A549 (cell line): ENCODE results near the gene SPSB3.

Experiments used
- BHLHE40 ChIP-seq: IDR thresholded peaks from 2 replicates; pipeline ENCODE4 v1.6.1; 2012; ENCODE audit warnings: low read depth, low read length, inconsistent platforms
- CTCF ChIP-seq: fragments of >200 bp; sonication (Bioruptor Twin); formaldehyde crosslinking; IDR thresholded peaks from 3 replicates; pipeline ENCODE4 v1.5.1; 2016
- EP300 ChIP-seq, 2 experiments: fragments of >200 bp; sonication (Bioruptor Twin); formaldehyde crosslinking; IDR thresholded peaks; 2 replicates in 1 of 2; 3 replicates in 1 of 2; pipeline ENCODE4 v1.6.1; 2016 to 2017
- JUN ChIP-seq, 2 experiments: fragments of >200 bp; sonication (Bioruptor Twin); formaldehyde crosslinking; IDR thresholded peaks; 2 replicates in 1 of 2; 3 replicates in 1 of 2; pipeline ENCODE4 v1.6.1; 2016 to 2017
- POLR2A ChIP-seq: IDR thresholded peaks from 2 replicates; pipeline ENCODE4 v1.6.1; 2012; ENCODE audit warnings: mild to moderate bottlenecking, low read length
- POLR2AphosphoS2 ChIP-seq: conservative IDR thresholded peaks from 2 replicates; pipeline ENCODE4 v1.6.1; 2012; ENCODE audit warnings: low read length, improper control_type of control experiment, inconsistent platforms

- TF ChIP-seq POLR2A (no peak), CTCF (no peak), BHLHE40 (no peak), EP300 (IDR thresholded peaks at IDR 0.05) (no peak), POLR2AphosphoS2 (no peak), JUN (IDR thresholded peaks at IDR 0.05) (no peak)
These were observed 20.0 kb downstream of the SPSB3 start for GRCh38 chr16:1762196-1762878.
